NB4 (cell line): ENCODE measurements around the gene GPR34.

Experiments
- MYC ChIP-seq: IDR thresholded peaks from 2 replicates; pipeline ENCODE4 v1.6.1; 2011; ENCODE audit warnings: low read depth, low read length
- POLR2A ChIP-seq: IDR thresholded peaks from 2 replicates; pipeline ENCODE4 v1.6.1; 2011; ENCODE audit warnings: mild to moderate bottlenecking; ENCODE audit not compliant: insufficient read length; ENCODE audit errors: extremely low read depth
- TF ChIP-seq, protein P1 (sequence below): IDR thresholded peaks from one replicate; pipeline ENCODE4 v1.5.1; 2012; ENCODE audit warnings: low read depth, low read length
- TF ChIP-seq, protein P2 (sequence below): IDR thresholded peaks from 2 replicates; pipeline ENCODE4 v1.6.1; 2011; ENCODE audit warnings: low read depth, low read length

DNA sequence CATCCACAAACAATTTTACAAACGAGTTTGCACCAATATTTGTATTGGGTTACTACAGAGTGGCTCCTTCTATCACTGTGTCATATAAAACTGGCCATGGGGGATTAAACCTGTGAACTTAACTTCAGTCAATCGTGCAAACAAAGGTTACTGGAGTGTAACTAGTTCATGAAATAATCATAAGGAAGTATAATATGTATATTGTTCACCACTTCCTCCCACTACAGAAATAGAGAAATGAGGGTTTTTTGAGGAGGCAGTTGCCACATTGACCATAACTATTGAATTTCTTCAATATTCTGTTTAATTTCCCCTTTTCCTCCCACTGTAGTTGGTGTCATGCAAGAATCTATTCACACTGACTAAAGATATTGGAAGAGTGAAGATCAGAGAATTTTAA, 35.1 kb downstream of the GPR34 start, which contains the start of gene GPR82:
- TF ChIP-seq, protein P1, sequence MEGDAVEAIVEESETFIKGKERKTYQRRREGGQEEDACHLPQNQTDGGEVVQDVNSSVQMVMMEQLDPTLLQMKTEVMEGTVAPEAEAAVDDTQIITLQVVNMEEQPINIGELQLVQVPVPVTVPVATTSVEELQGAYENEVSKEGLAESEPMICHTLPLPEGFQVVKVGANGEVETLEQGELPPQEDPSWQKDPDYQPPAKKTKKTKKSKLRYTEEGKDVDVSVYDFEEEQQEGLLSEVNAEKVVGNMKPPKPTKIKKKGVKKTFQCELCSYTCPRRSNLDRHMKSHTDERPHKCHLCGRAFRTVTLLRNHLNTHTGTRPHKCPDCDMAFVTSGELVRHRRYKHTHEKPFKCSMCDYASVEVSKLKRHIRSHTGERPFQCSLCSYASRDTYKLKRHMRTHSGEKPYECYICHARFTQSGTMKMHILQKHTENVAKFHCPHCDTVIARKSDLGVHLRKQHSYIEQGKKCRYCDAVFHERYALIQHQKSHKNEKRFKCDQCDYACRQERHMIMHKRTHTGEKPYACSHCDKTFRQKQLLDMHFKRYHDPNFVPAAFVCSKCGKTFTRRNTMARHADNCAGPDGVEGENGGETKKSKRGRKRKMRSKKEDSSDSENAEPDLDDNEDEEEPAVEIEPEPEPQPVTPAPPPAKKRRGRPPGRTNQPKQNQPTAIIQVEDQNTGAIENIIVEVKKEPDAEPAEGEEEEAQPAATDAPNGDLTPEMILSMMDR, result no peak
- TF ChIP-seq POLR2A (no peak), MYC (no peak)
- TF ChIP-seq, protein P2, sequence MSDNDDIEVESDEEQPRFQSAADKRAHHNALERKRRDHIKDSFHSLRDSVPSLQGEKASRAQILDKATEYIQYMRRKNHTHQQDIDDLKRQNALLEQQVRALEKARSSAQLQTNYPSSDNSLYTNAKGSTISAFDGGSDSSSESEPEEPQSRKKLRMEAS, result no peak
